ENCODE data around the gene APOBEC3F.
A peak's percentile ranks its signal among the peaks of the same experiment; 100 is the strongest.
"Not testable (repeated sequence)": the region's sequence is repeated elsewhere in the genome, so short reads cannot be mapped to it uniquely, and the experiment has no call there.

Gene APOBEC3F

GRCh38 chr22:39073981-39074380 lies 33.3 kb downstream of the APOBEC3F start:
- no peak for DNase-seq (ENCODE audit: low read depth)

- DNase-seq (ENCODE audit: low read depth) = not testable (repeated sequence)
Observed at GRCh38 chr22:39076155-39077025, 35.7 kb downstream of the APOBEC3F start.

- DNase-seq (ENCODE audit: low read depth) = peak; percentile 37
Observed at GRCh38 chr22:39077026-39077840, 36.6 kb downstream of the APOBEC3F start, which contains the start of gene APOBEC3G. APOBEC3G (plus strand) TSS chr22:39077275; CDS start chr22:39077362, 87 bp downstream.

GRCh38 chr22:39077912-39078311 lies 37.2 kb downstream of the APOBEC3F start:
- DNase-seq (ENCODE audit: low read depth) = not testable (repeated sequence)

DNA sequence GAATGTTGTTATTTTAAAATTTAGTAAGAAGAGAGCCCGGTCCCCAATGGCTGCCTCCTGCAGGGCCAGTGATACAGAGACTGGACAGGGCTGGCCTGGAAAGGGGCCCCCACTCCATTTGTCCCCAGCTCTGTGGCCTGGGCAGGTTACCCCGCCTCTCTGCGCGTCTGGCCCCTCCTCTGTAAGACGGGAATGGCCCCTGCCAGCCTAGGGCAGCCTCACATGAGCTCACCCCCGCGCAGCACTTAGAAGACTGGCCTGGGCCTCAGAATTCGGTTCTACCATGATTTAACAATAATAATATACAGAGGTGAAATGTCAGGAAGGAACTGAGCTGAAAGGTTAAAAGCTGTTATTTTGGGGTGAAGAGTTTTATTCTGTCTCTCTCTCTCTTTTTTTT lies 37.7 kb downstream of the APOBEC3F start:
- DNase-seq (ENCODE audit: low read depth) = no peak

DNA sequence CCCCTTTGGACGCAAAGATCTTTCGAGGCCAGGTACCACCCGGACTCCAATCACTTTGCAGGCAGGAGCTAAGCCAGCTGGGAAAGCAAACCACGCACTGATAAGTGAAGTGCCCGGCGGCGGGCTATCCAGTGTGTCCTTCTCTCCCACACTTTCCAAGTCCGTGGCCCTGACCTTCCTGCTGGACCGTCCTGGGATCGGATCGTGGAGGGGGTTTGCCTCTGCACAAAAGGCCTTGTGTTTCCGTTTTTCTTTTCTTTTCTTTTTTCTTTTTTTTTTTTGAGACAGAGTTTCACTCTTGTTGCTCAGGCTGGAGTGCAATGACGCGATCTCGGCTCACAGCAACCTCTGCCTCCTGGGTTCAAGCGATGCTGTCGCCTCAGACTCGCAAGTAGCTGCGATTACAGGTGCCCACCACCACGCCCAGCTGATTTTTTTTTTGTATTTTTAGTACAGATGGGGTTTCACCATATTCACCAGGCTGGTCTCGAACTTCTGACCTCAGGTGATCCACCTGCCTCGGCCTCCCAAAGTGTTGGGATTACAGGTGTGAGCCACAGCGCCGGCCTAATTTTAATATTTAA lies 38.5 kb downstream of the APOBEC3F start:
- not testable (repeated sequence) for DNase-seq (ENCODE audit: low read depth)

DNA sequence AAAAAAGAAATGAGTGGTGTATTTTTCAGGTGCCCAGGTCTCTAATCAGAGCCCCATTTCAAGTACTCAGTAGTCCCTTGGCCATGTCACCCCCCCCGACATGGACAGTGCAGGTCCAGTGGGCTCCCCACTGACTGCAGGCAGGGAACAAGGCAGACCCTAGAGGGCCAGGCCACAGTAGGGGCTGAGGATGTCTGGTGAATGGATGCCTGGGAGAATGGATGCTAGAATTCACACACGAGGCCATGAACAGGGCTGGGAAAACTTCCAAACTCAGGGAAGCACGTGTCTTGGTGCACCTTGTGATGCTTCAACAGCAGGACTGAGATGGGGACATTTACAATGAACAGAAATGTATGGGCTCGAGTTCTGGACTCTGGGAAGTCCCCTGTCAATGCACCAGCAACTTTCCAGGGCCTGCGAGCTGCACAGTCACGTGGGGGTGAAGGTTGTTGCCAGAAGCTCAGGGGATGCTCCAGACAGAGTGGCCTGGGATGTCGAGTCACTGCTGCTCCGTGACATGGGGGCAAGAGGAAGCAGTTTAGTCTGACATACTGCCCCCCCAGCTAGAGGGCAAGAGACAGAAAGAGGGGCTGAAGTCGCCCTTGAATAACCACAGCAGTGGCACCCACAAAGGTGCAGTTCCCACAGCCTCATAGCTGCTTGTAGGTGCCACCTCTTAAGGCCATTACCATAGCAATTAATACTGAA lies 39.5 kb downstream of the APOBEC3F start:
- no peak for DNase-seq (ENCODE audit: low read depth)

DNA sequence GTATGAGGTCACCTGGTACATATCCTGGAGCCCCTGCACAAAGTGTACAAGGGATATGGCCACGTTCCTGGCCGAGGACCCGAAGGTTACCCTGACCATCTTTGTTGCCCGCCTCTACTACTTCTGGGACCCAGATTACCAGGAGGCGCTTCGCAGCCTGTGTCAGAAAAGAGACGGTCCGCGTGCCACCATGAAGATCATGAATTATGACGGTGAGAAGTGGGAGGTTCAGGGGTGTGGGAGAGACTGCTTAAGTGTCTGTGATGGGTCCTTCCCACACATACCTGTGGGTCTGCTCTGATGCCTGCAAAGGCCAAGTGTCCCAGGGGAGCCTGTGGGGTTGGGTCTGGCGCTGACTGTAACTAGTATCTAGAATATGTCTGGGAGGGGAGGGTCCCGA lies 40.4 kb downstream of the APOBEC3F start:
- DNase-seq (ENCODE audit: low read depth) = no peak

GRCh38 chr22:39081598-39081997 lies 40.9 kb downstream of the APOBEC3F start:
- no peak for DNase-seq (ENCODE audit: low read depth)

GRCh38 chr22:39083212-39084165 lies 42.8 kb downstream of the APOBEC3F start:
- DNase-seq (ENCODE audit: low read depth) = no peak

DNA sequence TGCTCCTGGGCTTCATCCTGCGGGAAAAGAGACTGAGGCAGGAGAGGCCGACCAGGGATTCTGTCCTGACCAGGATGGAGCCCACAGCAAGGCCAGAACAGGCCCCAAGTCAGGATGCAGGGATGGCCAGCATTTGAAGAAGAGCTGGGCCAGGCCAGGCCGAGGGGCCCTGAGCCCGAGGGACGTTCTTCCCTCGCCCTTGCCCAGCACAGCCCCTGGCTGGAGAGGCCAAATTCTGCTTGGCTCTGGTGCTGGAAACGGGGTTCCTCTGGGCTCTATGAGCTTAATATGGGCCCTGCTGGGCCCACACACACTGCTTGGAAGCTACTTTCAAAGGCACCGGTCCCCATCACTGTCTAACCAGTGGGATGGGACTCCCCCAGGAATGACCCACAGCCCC lies 44.0 kb downstream of the APOBEC3F start:
- no peak for DNase-seq (ENCODE audit: low read depth)

- DNase-seq (ENCODE audit: low read depth) = no peak
Observed at GRCh38 chr22:39087098-39087497, 46.4 kb downstream of the APOBEC3F start.

GRCh38 chr22:39087881-39088684 lies 47.4 kb downstream of the APOBEC3F start:
- DNase-seq (ENCODE audit: low read depth) = no peak

- DNase-seq (ENCODE audit: low read depth) = no peak
Observed at GRCh38 chr22:39088685-39089032, 48.0 kb downstream of the APOBEC3F start.

DNA sequence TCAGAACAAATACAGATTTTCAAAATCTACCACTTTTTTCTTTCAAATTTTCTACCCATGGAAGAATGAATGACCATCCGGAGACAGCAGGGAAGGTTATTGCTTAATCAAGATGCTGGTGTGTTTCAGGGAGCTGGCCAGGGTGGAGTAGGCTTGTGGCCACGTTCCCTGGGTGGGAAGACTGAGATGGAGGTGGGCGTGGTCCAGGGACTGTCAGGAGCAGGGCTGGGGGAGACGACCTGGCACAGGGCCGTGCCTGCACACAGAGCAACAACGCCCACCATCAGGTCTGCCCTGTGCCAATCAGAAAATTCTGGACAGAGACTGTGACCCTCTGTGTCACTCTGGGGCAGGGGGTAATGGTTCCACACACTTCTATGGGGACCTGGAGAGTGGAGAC lies 49.3 kb downstream of the APOBEC3F start:
- no peak for DNase-seq (ENCODE audit: low read depth)

GRCh38 chr22:39090426-39091064 lies 49.9 kb downstream of the APOBEC3F start:
- peak; percentile 78 for DNase-seq (ENCODE audit: low read depth)

DNA sequence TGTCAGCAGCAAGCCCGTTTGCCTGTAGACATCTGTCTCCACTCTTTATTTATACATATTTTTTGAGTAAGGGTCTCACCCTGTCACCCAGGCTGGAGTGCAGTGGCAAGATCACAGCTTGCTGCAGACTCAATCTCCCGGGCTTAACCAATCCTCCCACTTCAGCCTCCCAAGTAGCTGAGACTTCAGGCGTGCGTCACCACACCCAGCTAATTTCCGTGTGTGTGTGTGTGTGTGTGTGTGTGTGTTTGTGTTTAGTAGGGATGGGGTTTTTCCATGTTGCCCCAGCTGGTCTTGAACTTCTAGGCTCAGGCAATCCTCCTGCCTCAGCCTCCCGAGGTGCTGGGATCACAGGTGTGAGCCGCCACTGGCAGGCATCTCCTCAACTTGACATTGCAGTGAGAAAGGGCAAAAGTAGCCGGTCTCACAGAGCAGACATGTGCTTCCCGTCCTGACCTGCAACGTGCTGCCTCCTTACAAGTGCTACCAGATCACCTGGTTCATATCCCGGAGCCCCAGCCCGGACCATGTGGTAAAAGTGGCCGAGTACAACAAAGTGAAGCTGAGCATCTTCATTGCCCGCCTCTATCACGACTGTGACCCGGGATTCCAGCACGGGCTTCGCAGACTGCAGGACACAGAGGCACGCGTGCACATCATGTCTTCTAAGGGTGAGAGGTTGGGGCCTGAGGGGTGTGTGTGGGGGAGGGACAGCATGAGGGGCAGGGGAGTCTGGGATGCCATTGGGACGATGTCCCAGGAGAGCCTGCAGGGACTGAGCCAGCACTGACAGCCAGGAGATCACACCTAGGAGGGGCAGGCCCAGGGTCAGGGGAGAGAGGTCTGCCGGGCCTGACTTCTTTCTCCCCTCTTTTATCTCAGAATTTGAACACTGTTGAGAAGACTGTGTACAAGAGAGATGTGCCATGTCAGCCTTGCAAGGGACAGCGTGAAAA lies 50.7 kb downstream of the APOBEC3F start:
- no peak for DNase-seq (ENCODE audit: low read depth)

GRCh38 chr22:39092111-39092862 lies 51.6 kb downstream of the APOBEC3F start:
- no peak for DNase-seq (ENCODE audit: low read depth)

All from activated T-helper 9 cell treated with anti-CD3 and anti-CD28 coated beads, Interleukin-2, amount 50 U/mL, for 16 hours (primary cell).